Caco-2 (cell line): ENCODE measurements around the gene MT1F. TPM values are rescaled to one million over a fixed set of nuclear protein-coding genes. Genes with fewer than 3 reads are reported as not detected.

ENCODE experiments used
- BruUV-seq: library from RNA; stranded (reverse); fragments of 400-500 nt; replicated peaks from 2 replicates; lab custom pipeline; 2021; lab: Mats Ljungman, UMichigan
- CTCF ChIA-PET: fragments of 300-600 bp; sonication (Branson Sonifier 250); formaldehyde crosslinking; loops from one replicate; lab custom pipeline; 2022; ENCODE audit warnings: antibody characterized with exemption; lab: Charles Lee
- POLR2A ChIA-PET: fragments of 300-600 bp; sonication (Branson Sonifier 250); formaldehyde crosslinking; loops from one replicate; lab custom pipeline; 2022; ENCODE audit warnings: antibody characterized with exemption; lab: Charles Lee
- DNase-seq, 2 experiments: peaks; one replicate each; pipeline versions ENCODE4 v3.0.0 to v3.0.0-alpha.2; 2020 to 2022
- H3K27me3 ChIP-seq: replicated peaks from 2 replicates; pipeline ENCODE4 v1.6.0; 2011; ENCODE audit warnings: low read length; ENCODE audit not compliant: control insufficient read depth, insufficient read depth
- H3K36me3 ChIP-seq: 2 replicates; pipeline ENCODE4 v1.5.1; 2011; ENCODE audit warnings: low read length; ENCODE audit not compliant: control insufficient read depth, insufficient read depth
- H3K4me1 ChIP-seq: fragments of 250-450 bp; sonication (Bioruptor Pico); 2 replicates; pipeline ENCODE4 v1.5.1; 2020; ENCODE audit warnings: mild to moderate bottlenecking
- H3K4me3 ChIP-seq: 2 replicates; pipeline ENCODE4 v1.5.1; 2011; ENCODE audit warnings: low read depth, mild to moderate bottlenecking, control low read depth, low read length
- H3K9me3 ChIP-seq: fragments of 250-450 bp; sonication (Bioruptor Pico); 2 replicates; pipeline ENCODE4 v1.5.1; 2020; ENCODE audit warnings: mild to moderate bottlenecking, moderate library complexity
- H3K27ac Mint-ChIP-seq: one replicate; pipeline ENCODE4 v1.8.0; 2022; ENCODE audit warnings: mixed read lengths; ENCODE audit not compliant: unreplicated experiment
- H3K27me3 Mint-ChIP-seq: one replicate; pipeline ENCODE4 v1.8.0; 2022; ENCODE audit warnings: mixed read lengths; ENCODE audit not compliant: insufficient read depth, unreplicated experiment
- H3K36me3 Mint-ChIP-seq: one replicate; pipeline ENCODE4 v1.8.0; 2022; ENCODE audit warnings: mild to moderate bottlenecking, mixed read lengths; ENCODE audit not compliant: insufficient read depth, unreplicated experiment
- H3K4me1 Mint-ChIP-seq: one replicate; pipeline ENCODE4 v1.8.0; 2022; ENCODE audit warnings: low read depth, mixed read lengths; ENCODE audit not compliant: unreplicated experiment
- H3K4me3 Mint-ChIP-seq: one replicate; pipeline ENCODE4 v1.8.0; 2022; ENCODE audit warnings: mild to moderate bottlenecking, moderate library complexity, mixed read lengths; ENCODE audit not compliant: unreplicated experiment
- H3K9me3 Mint-ChIP-seq: one replicate; pipeline ENCODE4 v1.8.0; 2022; ENCODE audit warnings: mixed read lengths; ENCODE audit not compliant: unreplicated experiment
- CTCF ChIP-seq, 2 experiments: fragments of 200-600 bp in 1 of 2; IDR thresholded peaks; 1 replicate in 1 of 2; 2 replicates in 1 of 2; pipeline versions ENCODE4 v1.5.1 to v1.8.0; 2011 to 2022; ENCODE audit warnings: antibody characterized with exemption in 1 of 2, control low read depth in 1 of 2, inconsistent platforms in 1 of 2, low read depth in 1 of 2, low read length in 1 of 2, mild to moderate bottlenecking in 1 of 2, moderate library complexity in 1 of 2; ENCODE audit not compliant: insufficient read depth in 1 of 2, severe bottlenecking in 1 of 2, unreplicated experiment in 1 of 2
- intact Hi-C: fragments of 100-400 bp; cut with micrococcal nuclease; formaldehyde crosslinking; loops from one replicate; pipeline ENCODE4 v1.10.0; 2022; ENCODE audit not compliant: unreplicated experiment
- total RNA-seq: library from RNA; stranded (reverse); gene quantifications from 2 replicates; pipeline ENCODE4 v1.2.3, GENCODE V29; 2022

The MT1F gene
- total RNA-seq, 1 experiment from 2014 or later, result 12.5 TPM

GRCh38 chr16:56610609-56611111, 47.1 kb upstream of the MT1F start:
- peaks cover 3% of the 10 kb centered on the region for H3K27me3 Mint-ChIP-seq
- no peaks in the 10 kb centered on the region; the same call in 1 of the 2 replicates for H3K27me3 ChIP-seq
- ChIA-PET POLR2A (no interaction called here), CTCF (no interaction called here)
- H3K4me3 ChIP-seq, result no peak overlapping the region
- intact Hi-C loops, result no loop called here
- peak overlapping the region; percentile 10 for H3K4me3 Mint-ChIP-seq
- DNase-seq, result no peak
- TF ChIP-seq CTCF (IDR thresholded peaks at IDR 0.05; ENCODE audit: insufficient read depth in 1 of 2, low read depth in 1 of 2, low read length in 1 of 2, severe bottlenecking in 1 of 2, unreplicated experiment in 1 of 2), result no peak
- no peaks in the 10 kb centered on the region for H3K9me3 ChIP-seq
- no peaks in the 10 kb centered on the region for H3K9me3 Mint-ChIP-seq
- no TSS peak for BruUV-seq
- H3K4me1 ChIP-seq, result peaks cover 11% of the 10 kb centered on the region; the same call in 1 of the 2 replicates
- H3K36me3 Mint-ChIP-seq, result no peaks in the 10 kb centered on the region
- no peak overlapping the region for H3K27ac Mint-ChIP-seq
- H3K36me3 ChIP-seq, result no peaks in the 10 kb centered on the region
- peaks cover 25% of the 10 kb centered on the region for H3K4me1 Mint-ChIP-seq

DNA sequence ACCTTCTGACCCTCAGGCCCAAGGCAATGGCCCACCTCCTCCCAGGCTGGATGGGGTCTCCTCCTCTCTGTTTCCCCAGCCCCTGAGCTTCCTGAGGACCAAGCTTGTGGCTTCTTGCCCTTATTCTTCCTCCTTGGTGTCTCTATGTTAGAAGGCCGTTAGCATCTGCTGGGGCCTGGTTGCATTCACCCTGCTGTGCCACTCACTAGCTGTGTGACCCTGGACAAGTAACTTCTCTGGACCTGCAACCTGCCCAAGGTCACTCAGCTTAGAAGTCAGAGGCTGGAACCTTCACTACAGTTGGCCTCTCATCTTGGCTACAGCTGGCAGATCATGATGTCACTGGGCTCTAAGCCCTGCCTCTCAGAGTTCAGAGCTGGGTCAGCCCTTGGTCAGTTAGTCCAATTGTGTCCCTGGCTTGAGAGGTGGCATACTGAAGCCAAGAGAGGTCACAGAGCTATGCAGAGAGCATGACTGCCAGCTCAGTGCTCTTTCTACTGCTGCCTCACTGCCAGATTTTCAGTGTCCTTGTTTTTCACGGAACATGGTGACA, 46.4 kb upstream of the MT1F start:
- intact Hi-C loops, result no loop called here
- Mint-ChIP-seq H3K4me3 (no peak overlapping the region), H3K27me3 (peaks cover 3% of the 10 kb centered on the region), H3K4me1 (peaks cover 25% of the 10 kb centered on the region), H3K9me3 (no peaks in the 10 kb centered on the region), H3K27ac (no peak overlapping the region), H3K36me3 (no peaks in the 10 kb centered on the region)
- H3K36me3 ChIP-seq, result no peaks in the 10 kb centered on the region
- no peak for DNase-seq
- no peaks in the 10 kb centered on the region for H3K9me3 ChIP-seq
- H3K4me1 ChIP-seq, result peaks cover 11% of the 10 kb centered on the region; the same call in 1 of the 2 replicates
- no TSS peak for BruUV-seq
- H3K27me3 ChIP-seq, result no peaks in the 10 kb centered on the region; the same call in 1 of the 2 replicates
- CTCF ChIA-PET, result interaction anchor here (0.7 kb wide), 1 partner anchor 11 kb away, joined by 4 read pairs; no protein-coding TSS in a partner anchor
- POLR2A ChIA-PET, result no interaction called here
- no peak for TF ChIP-seq CTCF (IDR thresholded peaks at IDR 0.05; ENCODE audit: insufficient read depth in 1 of 2, low read depth in 1 of 2, low read length in 1 of 2, severe bottlenecking in 1 of 2, unreplicated experiment in 1 of 2)
- H3K4me3 ChIP-seq, result no peak overlapping the region

- peak overlapping the region; percentile 10 for H3K27ac Mint-ChIP-seq
- H3K27me3 Mint-ChIP-seq, result peaks cover 8% of the 10 kb centered on the region
- ChIA-PET POLR2A (no interaction called here), CTCF (no interaction called here)
- Histone ChIP-seq H3K9me3 (no peaks in the 10 kb centered on the region), H3K36me3 (no peaks in the 10 kb centered on the region), H3K4me3 (no peak overlapping the region), H3K27me3 (no peaks in the 10 kb centered on the region; the same call in none of the 2 replicates), H3K4me1 (0 out of 2 replicates have a peak, but pooled peaks cover 5% of the 10 kb centered on the region)
- intact Hi-C loops, result no loop called here
- H3K4me3 Mint-ChIP-seq, result no peak overlapping the region
- no peaks in the 10 kb centered on the region for H3K36me3 Mint-ChIP-seq
- H3K4me1 Mint-ChIP-seq, result peaks cover 17% of the 10 kb centered on the region
- no peaks in the 10 kb centered on the region for H3K9me3 Mint-ChIP-seq
- TF ChIP-seq CTCF (IDR thresholded peaks at IDR 0.05; ENCODE audit: insufficient read depth in 1 of 2, low read depth in 1 of 2, low read length in 1 of 2, severe bottlenecking in 1 of 2, unreplicated experiment in 1 of 2), result no peak
- no TSS peak for BruUV-seq
- no peak for DNase-seq
Measured at GRCh38 chr16:56613706-56614105, 44.1 kb upstream of the MT1F start.
